IMR-90 (cell line): Measurements from ENCODE around the gene MECP2. TPM values are rescaled to one million over a fixed set of nuclear protein-coding genes. Genes with fewer than 3 reads are reported as not detected.

Experiments used
- ATAC-seq: fragments of 200-7000 bp; cut with Tn5 transposase; 2 replicates; pipeline ENCODE4 v1.9.1; 2020; ENCODE audit warnings: low read depth, mild to moderate bottlenecking, moderate library complexity
- BruUV-seq: library from RNA; stranded (reverse); fragments of 400-500 nt; replicated peaks from 2 replicates; lab custom pipeline; 2021; lab: Mats Ljungman, UMichigan
- CTCF ChIA-PET: fragments of 300-600 bp; formaldehyde crosslinking; extraction: SDS; loops from one replicate; lab custom pipeline; 2021; ENCODE audit warnings: antibody characterized with exemption; lab: Yijun Ruan, JAX
- POLR2A ChIA-PET: fragments of 300-600 bp; sonication (Branson Sonifier 250); formaldehyde crosslinking; loops from one replicate; lab custom pipeline; 2022; ENCODE audit warnings: antibody characterized with exemption; ENCODE audit not compliant: unreplicated experiment; lab: Charles Lee
- DNase-seq: peaks from one replicate; pipeline ENCODE4 v3.0.0; 2013
- H2AFZ ChIP-seq: replicated peaks from 2 replicates; pipeline ENCODE3; 2013; ENCODE audit warnings: low read length, mild to moderate bottlenecking; ENCODE audit not compliant: poor library complexity
- H2AK5ac ChIP-seq: 2 replicates; pipeline ENCODE4 v1.6.1; 2013; ENCODE audit warnings: low read depth, low read length, inconsistent platforms
- H2AK9ac ChIP-seq: replicated peaks from 2 replicates; pipeline ENCODE3; 2013; ENCODE audit warnings: mild to moderate bottlenecking, low read depth, low read length, moderate library complexity; ENCODE audit not compliant: poor library complexity
- H2BK120ac ChIP-seq: 2 replicates; pipeline ENCODE4 v1.6.1; 2013; ENCODE audit warnings: low read depth, low read length, inconsistent platforms
- H2BK15ac ChIP-seq: 3 replicates; pipeline ENCODE4 v1.6.1; 2013; ENCODE audit warnings: low read depth, low read length, inconsistent platforms
- H2BK20ac ChIP-seq: 2 replicates; pipeline ENCODE4 v1.6.1; 2013; ENCODE audit warnings: low read depth, mild to moderate bottlenecking, inconsistent platforms, low read length, moderate library complexity
- H2BK5ac ChIP-seq: 2 replicates; pipeline ENCODE4 v1.6.1; 2013; ENCODE audit warnings: mild to moderate bottlenecking, low read depth, low read length, inconsistent platforms; ENCODE audit not compliant: poor library complexity, severe bottlenecking
- H3K14ac ChIP-seq: replicated peaks from 2 replicates; pipeline ENCODE4 v1.6.1; 2013; ENCODE audit warnings: low read depth, low read length, inconsistent platforms
- H3K18ac ChIP-seq: 2 replicates; pipeline ENCODE4 v1.6.1; 2013; ENCODE audit warnings: low read depth, low read length, control low read depth
- H3K23ac ChIP-seq: 2 replicates; pipeline ENCODE4 v1.6.1; 2013; ENCODE audit warnings: low read depth, low read length, inconsistent platforms
- H3K27ac ChIP-seq: 2 replicates; pipeline ENCODE4 v1.5.1; 2013; ENCODE audit warnings: mild to moderate bottlenecking, control low read depth, low read length; ENCODE audit not compliant: insufficient read depth
- H3K27me3 ChIP-seq: 2 replicates; pipeline ENCODE4 v1.6.1; 2013; ENCODE audit warnings: low read length; ENCODE audit not compliant: control insufficient read depth, insufficient read depth
- H3K36me3 ChIP-seq: 2 replicates; pipeline ENCODE4 v1.6.1; 2013; ENCODE audit warnings: low read length, mixed read lengths; ENCODE audit not compliant: control insufficient read depth, insufficient read depth
- H3K4ac ChIP-seq: 2 replicates; pipeline ENCODE4 v1.6.1; 2013; ENCODE audit warnings: low read depth, low read length, inconsistent platforms
- H3K4me1 ChIP-seq: 2 replicates; pipeline ENCODE4 v1.6.1; 2013; ENCODE audit warnings: low read length, mixed read lengths; ENCODE audit not compliant: control insufficient read depth, insufficient read depth
- H3K4me2 ChIP-seq: 2 replicates; pipeline ENCODE4 v1.6.1; 2013; ENCODE audit warnings: low read depth, mild to moderate bottlenecking, control low read depth, low read length, moderate library complexity
- H3K4me3 ChIP-seq: 2 replicates; pipeline ENCODE4 v1.5.1; 2013; ENCODE audit warnings: low read depth, mild to moderate bottlenecking, control low read depth, low read length, moderate library complexity; ENCODE audit not compliant: insufficient read depth
- H3K56ac ChIP-seq: 2 replicates; pipeline ENCODE4 v1.6.1; 2013; ENCODE audit warnings: low read length, inconsistent platforms; ENCODE audit not compliant: insufficient read depth; ENCODE audit errors: extremely low read depth
- H3K79me1 ChIP-seq, 2 experiments: 2 replicates each; pipeline ENCODE4 v1.6.1; 2013; ENCODE audit warnings: low read length in 2 of 2, inconsistent platforms in 1 of 2, low read depth in 1 of 2
- H3K9ac ChIP-seq: 2 replicates; pipeline ENCODE4 v1.6.1; 2013; ENCODE audit warnings: low read depth, low read length, control low read depth
- H3K9me1 ChIP-seq: 2 replicates; pipeline ENCODE4 v1.6.1; 2013; ENCODE audit warnings: low read length, inconsistent platforms; ENCODE audit not compliant: insufficient read depth
- H3K9me3 ChIP-seq: 2 replicates; pipeline ENCODE4 v1.6.1; 2013; ENCODE audit warnings: low read length; ENCODE audit not compliant: control insufficient read depth, insufficient read depth
- H4K20me1 ChIP-seq: 2 replicates; pipeline ENCODE4 v1.6.1; 2013; ENCODE audit warnings: low read length, inconsistent platforms; ENCODE audit not compliant: insufficient read depth
- H4K5ac ChIP-seq: 2 replicates; pipeline ENCODE4 v1.6.1; 2013; ENCODE audit warnings: mild to moderate bottlenecking, low read depth, low read length, control low read depth
- H4K8ac ChIP-seq, 2 experiments: 2 replicates each; pipeline ENCODE4 v1.6.1; 2013; ENCODE audit warnings: low read depth in 2 of 2, low read length in 2 of 2, control low read depth in 1 of 2, inconsistent platforms in 1 of 2
- H4K91ac ChIP-seq: 2 replicates; pipeline ENCODE4 v1.6.1; 2013; ENCODE audit warnings: low read depth, low read length, inconsistent platforms; ENCODE audit not compliant: insufficient read depth
- BHLHE40 ChIP-seq: fragments of 150-350 bp; IDR thresholded peaks from 2 replicates; pipeline ENCODE4 v1.6.1; 2016; ENCODE audit warnings: mild to moderate bottlenecking, low read depth, low read length
- CEBPB ChIP-seq: IDR thresholded peaks from 2 replicates; pipeline ENCODE4 v1.6.1; 2012; ENCODE audit warnings: low read depth, low read length, improper control_type of control experiment
- CTCF ChIP-seq: conservative IDR thresholded peaks from 2 replicates; pipeline ENCODE4 v1.5.1; 2012; ENCODE audit warnings: mild to moderate bottlenecking, low read depth, low read length, improper control_type of control experiment
- ELK1 ChIP-seq: fragments of 150-350 bp; IDR thresholded peaks from 2 replicates; pipeline ENCODE4 v1.6.1; 2016; ENCODE audit warnings: low read depth, mild to moderate bottlenecking, low read length, moderate library complexity, borderline replicate concordance
- FOS ChIP-seq: fragments of 150-350 bp; IDR thresholded peaks from 2 replicates; pipeline ENCODE4 v1.6.1; 2016; ENCODE audit warnings: low read depth, low read length
- MAZ ChIP-seq: IDR thresholded peaks from 2 replicates; pipeline ENCODE4 v1.6.1; 2012; ENCODE audit warnings: low read depth, mild to moderate bottlenecking, low read length, improper control_type of control experiment, moderate library complexity, borderline replicate concordance
- MXI1 ChIP-seq: IDR thresholded peaks from 2 replicates; pipeline ENCODE4 v1.6.1; 2012; ENCODE audit warnings: low read depth, mild to moderate bottlenecking, low read length, moderate library complexity, borderline replicate concordance
- NFE2L2 ChIP-seq: fragments of 150-350 bp; IDR thresholded peaks from 2 replicates; pipeline ENCODE4 v1.6.1; 2016; ENCODE audit warnings: low read depth, mild to moderate bottlenecking, low read length
- POLR2A ChIP-seq: IDR thresholded peaks from 2 replicates; pipeline ENCODE4 v1.6.1; 2012; ENCODE audit warnings: mild to moderate bottlenecking, low read depth, low read length
- RAD21 ChIP-seq: IDR thresholded peaks from 2 replicates; pipeline ENCODE4 v1.6.1; 2012; ENCODE audit warnings: low read length, improper control_type of control experiment
- RFX5 ChIP-seq: IDR thresholded peaks from 2 replicates; pipeline ENCODE4 v1.8.0; 2012; ENCODE audit warnings: low read depth, mild to moderate bottlenecking, low read length, moderate library complexity
- SMC3 ChIP-seq: fragments of 150-350 bp; IDR thresholded peaks from 2 replicates; pipeline ENCODE4 v1.6.1; 2016; ENCODE audit warnings: low read depth, mild to moderate bottlenecking, antibody characterized with exemption, low read length, moderate library complexity
- USF2 ChIP-seq: fragments of 150-350 bp; IDR thresholded peaks from 2 replicates; pipeline ENCODE4 v1.6.1; 2017; ENCODE audit warnings: mild to moderate bottlenecking, antibody characterized with exemption, low read length, low read depth
- WGBS, 2 experiments: methylation state at CpG; one replicate each; pipeline versions ENCODE4 v1.1.5 to v1.1.7; 2013; ENCODE audit warnings: missing lambda C conversion rate in 2 of 2; ENCODE audit not compliant: insufficient read length in 1 of 2; ENCODE audit errors: extremely low coverage in 2 of 2; 5-methylcytosine and 5-hydroxymethylcytosine counted together
- dilution Hi-C: fragments of 300-500 bp; cut with HindIII; formaldehyde crosslinking; loops from one replicate; pipeline ENCODE4 v1.14.3; 2018; ENCODE audit warnings: low sequenced_read_pairs; ENCODE audit not compliant: unreplicated experiment
- in situ Hi-C: fragments of 300-500 bp; cut with MboI; formaldehyde crosslinking; loops from 3 replicates; pipeline ENCODE4 v1.14.3; 2019; ENCODE audit warnings: low sequenced_read_pairs, inconsistent platforms, mixed read lengths
- intact Hi-C: fragments of 100-400 bp; cut with micrococcal nuclease; formaldehyde crosslinking; loops from 2 replicates; pipeline ENCODE4 v1.10.0; 2022
- polyA plus RNA-seq, 3 experiments: library from polyadenylated mRNA; depleted of rRNA; stranded (reverse); fragments of >200 nt; gene quantifications; 2 replicates each; pipeline ENCODE4 v1.2.3, GENCODE V29; 2012; ENCODE audit warnings: low replicate concordance in 1 of 3
- total RNA-seq: library from RNA; depleted of rRNA; stranded (reverse); fragments of >200 nt; gene quantifications from 2 replicates; pipeline ENCODE4 v1.2.3, GENCODE V29; 2012

Gene MECP2
- total and polyA plus RNA-seq, 2 of the 4 experiments (the other 2 are of a cell fraction) = 8.4 to 10.1 TPM

GRCh38 chrX:153991013-153991580 is 106.4 kb downstream of the MECP2 start:
- H3K23ac ChIP-seq = no peak overlapping the region
- no peak overlapping the region for H3K4ac ChIP-seq
- no peak overlapping the region for H3K4me3 ChIP-seq
- no peak overlapping the region for H4K8ac ChIP-seq
- intact Hi-C loops (no loop called here), in situ Hi-C loops (no loop called here), dilution Hi-C loops (no loop called here)
- no peak overlapping the region for H2BK15ac ChIP-seq
- no peak for ATAC-seq
- H4K5ac ChIP-seq = no peak overlapping the region
- DNase-seq = no peak
- no peaks in the 10 kb centered on the region for H3K4me1 ChIP-seq
- no peaks in the 10 kb centered on the region for H3K79me1 ChIP-seq
- no peaks in the 10 kb centered on the region for H4K20me1 ChIP-seq
- no peak overlapping the region for H3K56ac ChIP-seq
- POLR2A ChIA-PET = no interaction called here
- no peaks in the 10 kb centered on the region for H3K36me3 ChIP-seq
- no CpG with 5 or more reads among the region's 3 CpGs for WGBS, 2 experiments
- H2AFZ ChIP-seq = no peak overlapping the region
- H2BK120ac ChIP-seq = no peak overlapping the region
- no peak overlapping the region for H3K9ac ChIP-seq
- no peak overlapping the region for H3K4me2 ChIP-seq
- CTCF ChIA-PET = no interaction called here
- H3K27ac ChIP-seq = no peak overlapping the region
- H4K91ac ChIP-seq = no peak overlapping the region
- no peaks in the 10 kb centered on the region for H3K9me1 ChIP-seq
- no peaks in the 10 kb centered on the region for H3K9me3 ChIP-seq
- H2BK20ac ChIP-seq = no peak overlapping the region
- H3K18ac ChIP-seq = no peak overlapping the region
- H3K27me3 ChIP-seq = no peaks in the 10 kb centered on the region; the same call in 1 of the 2 replicates
- no peak overlapping the region for H2AK9ac ChIP-seq
- no TSS peak for BruUV-seq
- no peak overlapping the region for H3K14ac ChIP-seq
- H2BK5ac ChIP-seq = no peak overlapping the region
- TF ChIP-seq MAZ (no peak), FOS (no peak), SMC3 (no peak), CTCF (no peak), ELK1 (no peak), MXI1 (no peak), CEBPB (no peak), NFE2L2 (no peak), BHLHE40 (no peak), RAD21 (no peak), USF2 (no peak), RFX5 (no peak), POLR2A (no peak)
- H2AK5ac ChIP-seq = no peak overlapping the region
